Brain microvascular endothelial cell (primary cell): ENCODE measurements around the gene FIBCD1.

Experiments used
- DNase-seq: peaks from one replicate; pipeline ENCODE4 v3.0.0-alpha.2; 2020
- H3K27ac ChIP-seq: fragments of 250-450 bp; sonication (Bioruptor Pico); 2 replicates; pipeline ENCODE4 v1.5.1; 2020; ENCODE audit warnings: mild to moderate bottlenecking, moderate library complexity
- H3K27me3 ChIP-seq: fragments of 250-450 bp; sonication (Bioruptor Pico); replicated peaks from 2 replicates; pipeline ENCODE4 v1.5.1; 2020; ENCODE audit warnings: mild to moderate bottlenecking
- H3K36me3 ChIP-seq: fragments of 250-450 bp; sonication (Bioruptor Pico); replicated peaks from 2 replicates; pipeline ENCODE4 v1.5.1; 2020; ENCODE audit warnings: mild to moderate bottlenecking
- H3K4me3 ChIP-seq: 2 replicates; pipeline ENCODE4 v1.5.1; 2011; ENCODE audit warnings: low read depth, mild to moderate bottlenecking, control low read depth, low read length, moderate library complexity
- in situ Hi-C: cut with HindIII; loops from 2 replicates; pipeline ENCODE4 v1.10.0; 2017; ENCODE audit warnings: low sequenced_read_pairs, low pct_ligation_motif_present
- TF ChIP-seq, protein P1 (sequence below): IDR thresholded peaks from 2 replicates; pipeline ENCODE4 v1.5.1; 2011; ENCODE audit warnings: low read depth, mild to moderate bottlenecking, moderate library complexity, low read length, control low read depth, inconsistent platforms; ENCODE audit errors: missing control alignments

Gene FIBCD1

GRCh38 chr9:130930132-130930803, 8.8 kb downstream of the FIBCD1 start:
- Histone ChIP-seq H3K36me3 (no peaks in the 10 kb centered on the region), H3K27ac (no peak overlapping the region), H3K27me3 (peaks cover 18% of the 10 kb centered on the region), H3K4me3 (no peak overlapping the region)
- TF ChIP-seq, protein P1, sequence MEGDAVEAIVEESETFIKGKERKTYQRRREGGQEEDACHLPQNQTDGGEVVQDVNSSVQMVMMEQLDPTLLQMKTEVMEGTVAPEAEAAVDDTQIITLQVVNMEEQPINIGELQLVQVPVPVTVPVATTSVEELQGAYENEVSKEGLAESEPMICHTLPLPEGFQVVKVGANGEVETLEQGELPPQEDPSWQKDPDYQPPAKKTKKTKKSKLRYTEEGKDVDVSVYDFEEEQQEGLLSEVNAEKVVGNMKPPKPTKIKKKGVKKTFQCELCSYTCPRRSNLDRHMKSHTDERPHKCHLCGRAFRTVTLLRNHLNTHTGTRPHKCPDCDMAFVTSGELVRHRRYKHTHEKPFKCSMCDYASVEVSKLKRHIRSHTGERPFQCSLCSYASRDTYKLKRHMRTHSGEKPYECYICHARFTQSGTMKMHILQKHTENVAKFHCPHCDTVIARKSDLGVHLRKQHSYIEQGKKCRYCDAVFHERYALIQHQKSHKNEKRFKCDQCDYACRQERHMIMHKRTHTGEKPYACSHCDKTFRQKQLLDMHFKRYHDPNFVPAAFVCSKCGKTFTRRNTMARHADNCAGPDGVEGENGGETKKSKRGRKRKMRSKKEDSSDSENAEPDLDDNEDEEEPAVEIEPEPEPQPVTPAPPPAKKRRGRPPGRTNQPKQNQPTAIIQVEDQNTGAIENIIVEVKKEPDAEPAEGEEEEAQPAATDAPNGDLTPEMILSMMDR = no peak
- DNase-seq = no peak
- in situ Hi-C loops = no loop called here

DNA sequence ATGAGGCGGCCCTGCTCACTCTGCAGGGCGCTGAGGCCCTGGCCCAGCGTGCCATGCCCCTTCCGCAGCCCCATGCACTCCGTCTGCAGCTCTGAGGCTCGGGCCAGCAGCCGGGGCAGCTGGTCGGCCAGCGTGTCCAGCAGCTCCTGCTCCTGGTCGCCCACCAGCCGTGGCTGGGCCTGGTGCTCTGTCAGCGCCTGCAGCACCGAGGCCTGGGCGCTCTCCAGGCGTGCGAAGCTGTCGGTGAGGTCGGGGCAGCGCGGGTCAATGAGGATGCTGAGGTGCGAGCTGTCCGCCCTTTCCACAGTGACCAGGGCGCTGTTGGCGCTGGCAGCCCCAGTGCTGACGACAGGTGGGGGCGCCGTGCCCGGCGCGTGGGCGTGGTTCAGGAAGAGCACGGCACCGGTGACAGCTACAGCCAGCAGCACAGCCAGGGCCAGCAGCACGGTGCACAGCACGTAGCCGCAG, 9.4 kb downstream of the FIBCD1 start:
- in situ Hi-C loops = no loop called here

GRCh38 chr9:130927995-130928900, 10.8 kb downstream of the FIBCD1 start:
- Histone ChIP-seq H3K36me3 (no peaks in the 10 kb centered on the region), H3K27ac (no peak overlapping the region), H3K27me3 (peaks cover 30% of the 10 kb centered on the region), H3K4me3 (no peak overlapping the region)
- in situ Hi-C loops = no loop called here
- DNase-seq = peak; percentile 18
- TF ChIP-seq, protein P1 = no peak

More for the DNA sequence above, 9.4 kb downstream of the FIBCD1 start:
- Histone ChIP-seq H3K27me3 (peaks cover 24% of the 10 kb centered on the region), H3K27ac (no peak overlapping the region), H3K4me3 (no peak overlapping the region), H3K36me3 (no peaks in the 10 kb centered on the region)
- TF ChIP-seq, protein P1 = no peak
- DNase-seq = no peak

DNA sequence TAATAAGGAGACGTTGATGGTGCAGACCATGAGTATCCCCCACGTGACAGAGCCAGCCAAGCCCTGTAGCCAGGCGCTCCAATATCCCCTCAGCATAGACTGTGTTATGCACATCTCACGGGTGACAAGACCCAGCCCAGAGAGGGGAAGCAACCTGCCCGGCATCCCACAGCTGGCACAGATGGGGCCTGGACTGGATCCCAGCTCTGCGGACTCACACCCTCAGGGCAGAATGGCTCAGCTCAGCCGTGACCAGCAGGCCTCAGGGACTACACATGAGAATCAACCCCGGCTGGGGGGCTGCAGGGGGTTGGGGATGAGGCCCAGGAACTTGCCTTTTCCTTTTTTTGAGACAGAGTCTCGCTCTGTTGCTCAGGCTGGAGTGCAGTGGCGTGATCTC, 11.7 kb downstream of the FIBCD1 start:
- H3K36me3 ChIP-seq = no peaks in the 10 kb centered on the region
- H3K4me3 ChIP-seq = no peak overlapping the region
- DNase-seq = no peak
- TF ChIP-seq, protein P1 = no peak
- peaks cover 35% of the 10 kb centered on the region for H3K27me3 ChIP-seq
- in situ Hi-C loops = no loop called here
- no peak overlapping the region for H3K27ac ChIP-seq

DNA sequence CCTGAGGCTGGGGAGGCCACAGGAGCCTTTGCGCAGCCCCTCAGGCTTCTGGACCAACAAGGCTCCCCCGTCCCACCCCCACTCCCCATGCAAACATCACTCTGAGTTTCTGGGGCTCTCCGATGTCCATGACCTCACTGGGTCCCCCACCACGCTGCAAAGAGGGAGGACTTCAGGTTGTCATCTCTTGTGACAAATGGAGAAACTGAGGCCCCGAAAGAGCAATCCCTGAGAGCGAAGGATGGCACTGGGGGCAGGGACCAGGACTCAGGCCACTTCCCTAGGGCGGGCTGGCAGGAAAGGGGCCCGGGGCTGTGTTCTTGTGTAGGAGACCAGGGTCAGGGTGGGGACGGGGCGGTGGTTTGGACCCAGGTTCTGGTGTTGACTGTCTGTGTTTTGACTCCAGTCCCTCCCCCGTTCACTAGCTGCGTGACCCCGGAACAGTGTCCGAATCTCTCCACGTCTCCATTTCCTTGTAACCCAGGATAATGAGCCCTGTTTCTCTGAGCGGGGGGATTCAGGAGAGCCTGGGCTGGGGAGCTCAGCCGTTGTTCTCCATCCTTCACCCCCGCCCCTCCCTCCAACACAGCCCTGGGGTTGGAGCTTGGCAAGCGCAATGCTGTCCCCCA, 13.9 kb downstream of the FIBCD1 start:
- DNase-seq = no peak
- Histone ChIP-seq H3K4me3 (no peak overlapping the region), H3K27ac (no peak overlapping the region), H3K36me3 (no peaks in the 10 kb centered on the region), H3K27me3 (peaks cover 49% of the 10 kb centered on the region)
- in situ Hi-C loops = no loop called here
- TF ChIP-seq, protein P1 = no peak
